A204.1 (cell line): ENCODE results near the gene TECPR2.

Experiments
- FAIRE-seq: peaks from 2 replicates; lab custom pipeline; 2012; peaks lifted over from hg19 to GRCh38; lab: Jason Lieb, UNC

Gene TECPR2

GRCh38 chr14:102374264-102374663 lies 11.5 kb downstream of the TECPR2 start:
- no peak for FAIRE-seq

GRCh38 chr14:102375119-102375518 lies 12.4 kb downstream of the TECPR2 start:
- no peak for FAIRE-seq

GRCh38 chr14:102377696-102378095 lies 15.0 kb downstream of the TECPR2 start:
- no peak for FAIRE-seq

GRCh38 chr14:102378830-102379229 lies 16.1 kb downstream of the TECPR2 start:
- no peak for FAIRE-seq

GRCh38 chr14:102387086-102387485 lies 24.3 kb downstream of the TECPR2 start:
- FAIRE-seq: no peak

- no peak for FAIRE-seq
Measured at GRCh38 chr14:102389246-102389645, 26.5 kb downstream of the TECPR2 start.

GRCh38 chr14:102390064-102390855 lies 27.5 kb downstream of the TECPR2 start:
- no peak for FAIRE-seq

GRCh38 chr14:102392506-102392905 lies 29.8 kb downstream of the TECPR2 start:
- FAIRE-seq: no peak

- no peak for FAIRE-seq
Measured at GRCh38 chr14:102394717-102395375, 32.1 kb downstream of the TECPR2 start.

- FAIRE-seq: no peak
Measured at GRCh38 chr14:102396521-102396920, 33.8 kb downstream of the TECPR2 start.

GRCh38 chr14:102403028-102403427 lies 40.3 kb downstream of the TECPR2 start:
- no peak for FAIRE-seq

GRCh38 chr14:102407258-102407657 lies 44.5 kb downstream of the TECPR2 start:
- no peak for FAIRE-seq

- no peak for FAIRE-seq
Measured at GRCh38 chr14:102408724-102409123, 46.0 kb downstream of the TECPR2 start.

- no peak for FAIRE-seq
Measured at GRCh38 chr14:102415671-102416070, 52.9 kb downstream of the TECPR2 start.

- FAIRE-seq: no peak
Measured at GRCh38 chr14:102417001-102417431, 54.3 kb downstream of the TECPR2 start.

GRCh38 chr14:102417646-102418045 lies 54.9 kb downstream of the TECPR2 start:
- no peak for FAIRE-seq

- no peak for FAIRE-seq
Measured at GRCh38 chr14:102418169-102418852, 55.6 kb downstream of the TECPR2 start.

GRCh38 chr14:102418853-102419240 lies 56.1 kb downstream of the TECPR2 start:
- FAIRE-seq: no peak

- FAIRE-seq: no peak
Measured at GRCh38 chr14:102419276-102419675, 56.5 kb downstream of the TECPR2 start.

- FAIRE-seq: no peak
Measured at GRCh38 chr14:102419716-102420115, 57.0 kb downstream of the TECPR2 start.

GRCh38 chr14:102421411-102422057 lies 58.8 kb downstream of the TECPR2 start:
- FAIRE-seq: no peak

- FAIRE-seq: no peak
Measured at GRCh38 chr14:102424520-102424919, 61.8 kb downstream of the TECPR2 start.

GRCh38 chr14:102424923-102425322 lies 62.2 kb downstream of the TECPR2 start:
- FAIRE-seq: no peak
